Panc1 (cell line): Measurements from ENCODE around the gene WTAP. TPM values are rescaled to one million over a fixed set of nuclear protein-coding genes. Genes with fewer than 3 reads are reported as not detected.
A peak's percentile ranks its signal among the peaks of the same experiment; 100 is the strongest.

Experiments
- ATAC-seq: fragments of 200-7000 bp; cut with Tn5 transposase; 2 replicates; pipeline ENCODE4 v1.9.1; 2020; ENCODE audit warnings: mild to moderate bottlenecking, moderate library complexity
- BruUV-seq: library from RNA; stranded (reverse); fragments of 400-500 nt; replicated peaks from 2 replicates; lab custom pipeline; 2021; lab: Mats Ljungman, UMichigan
- CTCF ChIA-PET: fragments of 300-600 bp; sonication (Branson Sonifier 250); formaldehyde crosslinking; loops from one replicate; lab custom pipeline; 2022; ENCODE audit warnings: antibody characterized with exemption; lab: Charles Lee
- POLR2A ChIA-PET: fragments of 300-600 bp; sonication (Branson Sonifier 250); formaldehyde crosslinking; loops from one replicate; lab custom pipeline; 2022; ENCODE audit warnings: antibody characterized with exemption; lab: Charles Lee
- DNase-seq: peaks from one replicate; pipeline ENCODE4 v3.0.0-alpha.2; 2010; ENCODE audit warnings: low read depth, low spot score
- H3K27ac ChIP-seq: 2 replicates; pipeline ENCODE4 v1.5.1; 2011; ENCODE audit warnings: mild to moderate bottlenecking, low read length, inconsistent platforms
- H3K27me3 ChIP-seq: fragments of 200-500 bp; sonication (Bioruptor generic); 2 replicates; pipeline ENCODE4 v1.6.0; 2014; ENCODE audit warnings: low read length, inconsistent platforms; ENCODE audit not compliant: control insufficient read depth, insufficient read depth
- H3K36me3 ChIP-seq: fragments of 200-500 bp; sonication (Bioruptor generic); 2 replicates; pipeline ENCODE4 v1.5.1; 2014; ENCODE audit warnings: inconsistent platforms, mild to moderate bottlenecking, low read length, moderate library complexity; ENCODE audit not compliant: control insufficient read depth, insufficient read depth
- H3K4me1 ChIP-seq: 2 replicates; pipeline ENCODE4 v1.5.1; 2011; ENCODE audit warnings: inconsistent platforms, mild to moderate bottlenecking, low read length, moderate library complexity; ENCODE audit not compliant: control insufficient read depth, insufficient read depth
- H3K4me3 ChIP-seq, 2 experiments: 2 replicates each; pipeline ENCODE4 v1.5.1; 2011 to 2012; ENCODE audit warnings: low read depth in 2 of 2, low read length in 2 of 2, mild to moderate bottlenecking in 2 of 2, inconsistent platforms in 1 of 2, moderate library complexity in 1 of 2
- H3K9me3 ChIP-seq: fragments of 200-500 bp; sonication (Bioruptor generic); 2 replicates; pipeline ENCODE4 v1.5.1; 2014; ENCODE audit warnings: low read depth, mild to moderate bottlenecking, inconsistent platforms, low read length, moderate library complexity; ENCODE audit not compliant: control insufficient read depth, insufficient read depth
- POLR2AphosphoS5 ChIP-seq: IDR thresholded peaks from 2 replicates; pipeline ENCODE4 v1.6.1; 2012; ENCODE audit warnings: mild to moderate bottlenecking, low read depth, low read length, moderate library complexity
- SIN3A ChIP-seq: IDR thresholded peaks from 2 replicates; pipeline ENCODE4 v1.6.1; 2012; ENCODE audit warnings: low read depth, mild to moderate bottlenecking, low read length, moderate library complexity, borderline replicate concordance; ENCODE audit not compliant: insufficient read depth
- TCF7L2 ChIP-seq: IDR thresholded peaks from 2 replicates; pipeline ENCODE4 v1.6.1; 2011; ENCODE audit warnings: mild to moderate bottlenecking, low read depth, low read length, inconsistent platforms
- in situ Hi-C: cut with HindIII; loops from 2 replicates; pipeline ENCODE4 v1.10.0; 2016; ENCODE audit warnings: low sequenced_read_pairs, low pct_unique_long_range_greater_than_20kb
- intact Hi-C: fragments of 100-400 bp; cut with micrococcal nuclease; formaldehyde crosslinking; loops from one replicate; pipeline ENCODE4 v1.10.0; 2022; ENCODE audit not compliant: unreplicated experiment
- total RNA-seq: library from RNA; stranded (reverse); gene quantifications from one replicate; pipeline ENCODE4 v1.2.1, GENCODE V29; 2021; ENCODE audit not compliant: unreplicated experiment
- TF ChIP-seq, protein P1 (sequence below), 2 experiments: IDR thresholded peaks; 2 replicates each; pipeline ENCODE4 v1.6.1; 2011 to 2012; ENCODE audit warnings: low read depth in 2 of 2, control low read depth in 1 of 2, low read length in 1 of 2, mild to moderate bottlenecking in 1 of 2, moderate library complexity in 1 of 2; ENCODE audit not compliant: insufficient read depth in 1 of 2
- TF ChIP-seq, protein P2 (sequence below): fragments of 450-650 bp; IDR thresholded peaks from 2 replicates; pipeline ENCODE4 v1.5.1; 2017; ENCODE audit warnings: mild to moderate bottlenecking

WTAP gene
- total RNA-seq, 1 experiment from 2014 or later: 112 TPM

GRCh38 chr6:159759645-159760044 lies 32.3 kb downstream of the WTAP start:
- Histone ChIP-seq H3K27me3 (no peaks in the 10 kb centered on the region), H3K9me3 (no peaks in the 10 kb centered on the region), H3K4me3 (no peak overlapping the region), H3K36me3 (peaks cover 20% of the 10 kb centered on the region), H3K27ac (peak overlapping the region; percentile 94), H3K4me1 (peaks cover 23% of the 10 kb centered on the region)
- ChIA-PET CTCF (no interaction called here), POLR2A (interaction anchor here (0.6 to 0.7 kb wide), 4 partner anchors 22 to 219 kb away, joined by 4 to 15 read pairs (median 8); partner anchors contain the start of gene WTAP)
- ATAC-seq (no peak), DNase-seq (no peak)
- in situ Hi-C loops (no loop called here), intact Hi-C loops (no loop called here)
- BruUV-seq: no TSS peak
- TF ChIP-seq, protein P1, sequence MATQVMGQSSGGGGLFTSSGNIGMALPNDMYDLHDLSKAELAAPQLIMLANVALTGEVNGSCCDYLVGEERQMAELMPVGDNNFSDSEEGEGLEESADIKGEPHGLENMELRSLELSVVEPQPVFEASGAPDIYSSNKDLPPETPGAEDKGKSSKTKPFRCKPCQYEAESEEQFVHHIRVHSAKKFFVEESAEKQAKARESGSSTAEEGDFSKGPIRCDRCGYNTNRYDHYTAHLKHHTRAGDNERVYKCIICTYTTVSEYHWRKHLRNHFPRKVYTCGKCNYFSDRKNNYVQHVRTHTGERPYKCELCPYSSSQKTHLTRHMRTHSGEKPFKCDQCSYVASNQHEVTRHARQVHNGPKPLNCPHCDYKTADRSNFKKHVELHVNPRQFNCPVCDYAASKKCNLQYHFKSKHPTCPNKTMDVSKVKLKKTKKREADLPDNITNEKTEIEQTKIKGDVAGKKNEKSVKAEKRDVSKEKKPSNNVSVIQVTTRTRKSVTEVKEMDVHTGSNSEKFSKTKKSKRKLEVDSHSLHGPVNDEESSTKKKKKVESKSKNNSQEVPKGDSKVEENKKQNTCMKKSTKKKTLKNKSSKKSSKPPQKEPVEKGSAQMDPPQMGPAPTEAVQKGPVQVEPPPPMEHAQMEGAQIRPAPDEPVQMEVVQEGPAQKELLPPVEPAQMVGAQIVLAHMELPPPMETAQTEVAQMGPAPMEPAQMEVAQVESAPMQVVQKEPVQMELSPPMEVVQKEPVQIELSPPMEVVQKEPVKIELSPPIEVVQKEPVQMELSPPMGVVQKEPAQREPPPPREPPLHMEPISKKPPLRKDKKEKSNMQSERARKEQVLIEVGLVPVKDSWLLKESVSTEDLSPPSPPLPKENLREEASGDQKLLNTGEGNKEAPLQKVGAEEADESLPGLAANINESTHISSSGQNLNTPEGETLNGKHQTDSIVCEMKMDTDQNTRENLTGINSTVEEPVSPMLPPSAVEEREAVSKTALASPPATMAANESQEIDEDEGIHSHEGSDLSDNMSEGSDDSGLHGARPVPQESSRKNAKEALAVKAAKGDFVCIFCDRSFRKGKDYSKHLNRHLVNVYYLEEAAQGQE (IDR thresholded peaks at IDR 0.05; ENCODE audit: insufficient read depth in 1 of 2, low read depth in 2 of 2, low read length in 1 of 2): no peak
- no peak for TF ChIP-seq POLR2AphosphoS5
- TF ChIP-seq, protein P2, sequence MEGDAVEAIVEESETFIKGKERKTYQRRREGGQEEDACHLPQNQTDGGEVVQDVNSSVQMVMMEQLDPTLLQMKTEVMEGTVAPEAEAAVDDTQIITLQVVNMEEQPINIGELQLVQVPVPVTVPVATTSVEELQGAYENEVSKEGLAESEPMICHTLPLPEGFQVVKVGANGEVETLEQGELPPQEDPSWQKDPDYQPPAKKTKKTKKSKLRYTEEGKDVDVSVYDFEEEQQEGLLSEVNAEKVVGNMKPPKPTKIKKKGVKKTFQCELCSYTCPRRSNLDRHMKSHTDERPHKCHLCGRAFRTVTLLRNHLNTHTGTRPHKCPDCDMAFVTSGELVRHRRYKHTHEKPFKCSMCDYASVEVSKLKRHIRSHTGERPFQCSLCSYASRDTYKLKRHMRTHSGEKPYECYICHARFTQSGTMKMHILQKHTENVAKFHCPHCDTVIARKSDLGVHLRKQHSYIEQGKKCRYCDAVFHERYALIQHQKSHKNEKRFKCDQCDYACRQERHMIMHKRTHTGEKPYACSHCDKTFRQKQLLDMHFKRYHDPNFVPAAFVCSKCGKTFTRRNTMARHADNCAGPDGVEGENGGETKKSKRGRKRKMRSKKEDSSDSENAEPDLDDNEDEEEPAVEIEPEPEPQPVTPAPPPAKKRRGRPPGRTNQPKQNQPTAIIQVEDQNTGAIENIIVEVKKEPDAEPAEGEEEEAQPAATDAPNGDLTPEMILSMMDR: no peak
- no peak for TF ChIP-seq SIN3A
- no peak for TF ChIP-seq TCF7L2

DNA sequence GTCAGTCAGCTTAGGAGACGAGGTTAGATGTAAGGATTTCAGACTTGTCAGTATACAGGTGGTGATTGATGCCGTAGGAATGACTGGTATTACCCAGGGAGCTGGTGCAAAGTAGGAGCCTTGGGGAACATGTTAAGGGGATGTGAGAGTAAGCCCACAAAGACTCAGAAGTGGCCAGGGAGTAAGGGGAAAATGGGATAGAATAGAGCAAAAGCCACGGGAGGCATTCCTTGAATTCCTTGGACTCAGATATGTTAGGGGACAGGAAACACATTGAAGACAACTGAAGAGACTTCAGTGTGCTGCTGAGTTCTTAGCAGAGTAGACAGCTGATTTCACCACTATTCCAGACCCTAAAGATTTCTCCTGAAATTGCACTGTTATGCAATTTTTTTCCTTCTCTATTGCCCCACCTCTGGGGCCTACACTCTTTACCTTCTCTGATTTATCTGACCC lies 33.3 kb downstream of the WTAP start:
- Histone ChIP-seq H3K36me3 (peaks cover 12% of the 10 kb centered on the region), H3K4me3 (peak overlapping the region; percentile 71 to 91; a peak in 3 of 4 replicates), H3K9me3 (no peaks in the 10 kb centered on the region), H3K4me1 (peaks cover 23% of the 10 kb centered on the region), H3K27ac (peak overlapping the region; percentile 94), H3K27me3 (no peaks in the 10 kb centered on the region)
- intact Hi-C loops: no loop called here
- ATAC-seq: 0 out of 2 replicates have a peak, but pooled peaks have one; percentile 20
- in situ Hi-C loops: no loop called here
- POLR2A ChIA-PET: no interaction called here
- no peak for DNase-seq
- CTCF ChIA-PET: interaction anchor here (0.6 kb wide), 1 partner anchor 695 kb away, joined by 3 read pairs; no protein-coding TSS in a partner anchor
- TF ChIP-seq POLR2AphosphoS5: 0 out of 2 replicates have a peak, but pooled peaks have one; percentile 52
- TF ChIP-seq, protein P1 (IDR thresholded peaks at IDR 0.05; ENCODE audit: insufficient read depth in 1 of 2, low read depth in 2 of 2, low read length in 1 of 2): no peak
- BruUV-seq: TSS peak; percentile 92
